HG03558 (cell line): ENCODE data around the gene DOK5.

Experiments
- ATAC-seq: cut with Tn5 transposase; IDR thresholded peaks from one replicate; pipeline ENCODE4 v1.9.1; 2021; ENCODE audit warnings: moderate number of reproducible peaks; ENCODE audit not compliant: unreplicated experiment; ENCODE audit errors: extremely low read depth

DOK5 gene

DNA sequence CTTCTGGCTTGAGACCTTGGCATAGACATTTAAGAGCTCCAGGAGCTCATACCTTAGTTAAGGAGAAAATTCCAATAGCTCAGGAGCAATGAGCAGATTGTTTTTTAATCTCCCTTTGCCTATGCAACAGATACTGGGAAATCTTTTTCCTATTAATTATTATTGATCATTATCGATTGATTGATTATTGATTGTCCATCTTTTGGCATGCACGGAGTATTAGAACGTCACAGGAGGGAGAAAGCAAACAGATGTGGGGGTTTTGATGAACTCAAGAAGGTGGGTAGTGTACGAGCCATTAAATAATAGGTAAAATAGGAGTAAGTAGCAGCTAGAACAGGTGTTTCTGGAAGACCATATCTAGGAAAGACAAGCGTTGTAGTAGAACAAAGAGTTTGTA is 205.0 kb downstream of the DOK5 start:
- no peak for ATAC-seq

DNA sequence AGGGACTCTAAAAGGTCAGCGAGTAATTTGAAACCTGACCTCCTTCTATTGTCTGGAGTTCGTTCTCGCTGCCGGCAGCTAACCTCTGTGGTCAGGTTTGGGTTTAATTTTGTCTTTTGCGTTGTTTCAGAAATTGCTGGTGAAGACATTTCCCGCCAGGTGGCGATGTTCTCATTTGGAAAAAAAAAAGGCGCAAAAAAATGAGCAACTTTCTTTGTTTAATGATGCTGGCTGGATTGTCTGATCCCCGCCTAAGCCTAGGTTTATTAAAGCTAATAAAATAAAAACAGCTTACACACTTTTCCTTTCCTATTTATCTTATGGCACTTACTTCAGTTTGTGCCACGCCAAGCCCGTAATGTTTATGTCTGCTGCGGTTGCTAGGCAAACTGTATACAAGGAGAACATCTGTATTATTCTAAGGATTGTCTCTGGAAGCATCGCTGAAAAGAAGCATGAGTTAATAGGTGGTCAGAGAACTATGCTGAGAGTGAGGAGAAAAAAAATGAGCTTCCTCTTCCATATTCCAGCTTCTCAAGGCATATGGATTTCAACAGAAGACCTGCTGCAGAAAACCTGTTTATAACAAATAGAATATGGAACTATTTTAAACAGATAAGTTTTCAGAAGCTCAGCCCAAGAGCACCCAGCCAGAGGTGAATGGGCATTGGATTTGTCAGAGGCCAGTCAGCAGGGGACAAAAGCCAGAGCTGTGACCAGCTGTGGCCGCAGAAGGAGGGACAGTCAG is 205.7 kb downstream of the DOK5 start:
- ATAC-seq: no peak

DNA sequence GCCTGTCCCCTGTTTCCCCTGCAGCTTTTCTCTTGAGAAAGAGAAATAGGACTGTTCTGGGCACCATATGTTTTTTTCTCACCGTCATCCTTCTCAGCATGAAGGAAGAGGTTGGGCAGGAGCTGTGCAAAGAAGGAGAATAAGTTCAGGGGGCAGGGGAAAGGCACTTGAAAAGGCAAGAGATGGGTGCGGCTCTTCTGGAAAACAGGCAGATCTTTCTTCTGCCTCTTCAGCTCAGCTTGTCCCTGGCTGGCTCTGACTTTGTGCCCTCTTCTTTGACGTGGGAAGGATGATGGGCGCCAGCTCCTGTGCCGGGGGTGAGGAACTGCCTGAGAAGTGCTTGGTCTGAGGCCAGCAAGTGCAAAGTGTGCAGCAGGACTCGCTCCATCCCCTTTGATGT is 206.5 kb downstream of the DOK5 start:
- no peak for ATAC-seq

DNA sequence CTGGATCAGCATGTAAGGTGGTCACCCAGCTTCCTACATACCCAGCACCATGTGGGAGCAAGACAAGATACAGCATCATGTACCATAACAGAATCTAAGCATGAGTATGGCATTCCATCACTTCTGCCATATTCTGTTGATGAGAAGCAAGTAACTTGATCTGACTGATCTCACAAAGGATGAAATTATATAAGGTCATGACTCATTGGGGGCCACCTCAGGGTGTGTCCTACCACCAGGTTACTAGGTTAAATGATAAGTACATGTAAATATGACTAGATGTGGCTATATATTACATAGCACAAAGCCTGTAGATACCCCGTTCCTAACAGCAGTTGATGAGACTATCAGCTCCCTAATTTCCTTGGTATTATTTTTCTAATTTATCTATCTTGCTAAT is 213.1 kb downstream of the DOK5 start:
- no peak for ATAC-seq

DNA sequence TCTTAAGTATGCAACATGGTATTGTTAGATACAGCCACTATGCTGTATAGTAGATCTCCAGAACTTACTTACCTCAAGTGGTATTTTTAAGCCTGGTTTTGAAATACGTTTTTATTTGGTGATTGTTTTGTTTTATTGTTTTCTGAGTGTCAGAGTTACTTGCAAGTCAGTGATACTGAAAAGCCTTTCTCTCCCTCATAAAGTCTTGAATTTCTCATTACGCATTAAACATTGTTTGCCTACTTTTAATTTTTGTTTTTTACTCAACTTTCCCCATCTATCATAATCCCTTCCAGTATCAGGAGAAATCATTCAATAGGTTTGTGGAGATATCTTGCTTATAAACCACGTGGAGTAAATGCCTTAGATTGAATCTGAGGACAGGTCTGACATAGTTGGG is 214.9 kb downstream of the DOK5 start:
- no peak for ATAC-seq

DNA sequence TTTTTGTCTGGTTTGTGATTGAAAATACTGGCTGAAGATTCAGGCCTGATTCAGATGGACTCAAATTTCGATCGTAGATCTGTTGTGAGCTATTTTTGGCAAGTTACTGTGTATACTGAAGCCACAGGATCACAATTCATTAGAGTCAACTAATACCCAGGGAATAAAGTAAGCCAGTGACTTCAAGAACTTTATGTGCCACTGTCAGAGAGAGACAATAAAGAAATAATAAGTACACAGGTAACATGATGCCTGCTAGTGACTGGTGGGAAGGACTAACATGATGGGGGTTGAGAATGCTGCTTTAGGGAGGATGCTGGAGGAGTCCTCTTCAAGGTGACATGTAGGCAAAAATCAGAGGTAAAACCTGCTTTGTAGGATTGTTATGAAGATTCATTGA is 215.9 kb downstream of the DOK5 start:
- ATAC-seq: no peak

DNA sequence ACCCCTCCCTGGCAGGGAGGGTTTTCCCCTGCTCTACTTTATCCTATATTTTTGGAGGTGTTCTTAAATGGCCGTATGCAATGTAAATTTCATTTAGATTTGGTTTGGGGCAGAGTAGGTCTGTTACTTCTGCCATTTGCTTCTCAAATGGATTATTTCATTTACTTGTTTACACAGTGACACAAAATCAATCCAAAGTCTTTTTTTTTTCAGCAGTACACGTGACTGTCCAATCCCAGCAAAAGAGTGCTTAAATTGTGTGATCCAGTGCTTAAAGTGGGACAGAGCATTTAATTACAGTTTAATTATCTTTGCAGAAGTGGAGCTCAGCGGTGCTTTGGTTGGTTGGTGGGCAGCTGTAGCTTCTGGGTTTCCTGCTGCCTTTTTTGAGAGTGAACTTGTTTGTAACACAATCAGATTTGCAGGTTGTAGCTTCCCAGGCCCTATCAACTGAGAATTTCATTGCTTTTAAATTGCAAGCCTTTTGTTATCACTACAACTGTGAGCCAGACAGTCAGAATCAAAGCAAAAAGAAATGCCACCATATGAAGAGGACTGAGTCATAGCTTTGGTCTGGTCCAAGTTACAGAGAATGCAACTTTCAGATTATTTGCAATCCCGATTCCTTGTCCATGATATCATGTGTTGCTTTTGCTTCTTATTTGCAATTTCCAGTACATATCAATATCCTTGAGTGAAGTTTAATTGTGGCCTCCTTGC is 216.9 kb downstream of the DOK5 start:
- no peak for ATAC-seq

DNA sequence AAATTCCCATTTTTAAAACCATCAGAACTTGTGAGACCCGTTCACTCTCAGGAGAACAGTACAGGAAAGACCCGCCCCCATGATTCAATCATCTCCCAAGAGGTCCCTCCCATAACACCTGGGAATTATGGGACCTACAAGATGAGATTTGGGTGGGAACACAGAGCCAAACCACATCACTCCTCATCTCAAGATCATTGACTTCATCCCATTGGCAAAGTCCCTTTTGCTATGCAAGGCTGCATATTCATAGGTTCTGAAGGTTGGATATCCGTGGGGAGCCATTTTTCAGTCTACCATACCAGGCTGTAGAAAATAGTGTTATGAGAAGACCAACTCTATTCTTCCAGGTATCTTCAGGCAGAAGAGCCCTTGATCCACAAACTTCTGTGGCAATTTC is 219.1 kb downstream of the DOK5 start:
- ATAC-seq: no peak

DNA sequence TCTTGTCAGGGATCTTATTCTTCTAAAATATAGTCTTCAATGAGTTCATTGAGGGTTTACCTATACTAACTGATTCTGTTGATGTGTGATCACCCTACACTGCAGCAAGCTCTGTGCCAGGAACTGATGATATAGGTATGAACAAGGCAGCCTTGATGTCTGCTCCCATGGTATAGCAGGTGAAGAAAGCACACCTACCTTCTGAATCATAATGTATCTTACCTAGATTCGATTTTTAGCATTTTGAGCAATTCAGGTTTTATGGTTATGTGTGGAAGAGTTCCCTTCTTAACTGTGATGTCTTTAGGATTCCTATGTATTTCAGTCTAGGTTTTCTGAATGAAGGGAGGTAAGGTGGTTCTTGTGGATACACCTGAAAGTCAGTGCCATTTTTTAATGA is 223.0 kb downstream of the DOK5 start:
- ATAC-seq: no peak
